ENCODE data around the gene SH2B3.
"Not testable (repeated sequence)": the region's sequence is repeated elsewhere in the genome, so short reads cannot be mapped to it uniquely, and the experiment has no call there.

SH2B3 gene

DNA sequence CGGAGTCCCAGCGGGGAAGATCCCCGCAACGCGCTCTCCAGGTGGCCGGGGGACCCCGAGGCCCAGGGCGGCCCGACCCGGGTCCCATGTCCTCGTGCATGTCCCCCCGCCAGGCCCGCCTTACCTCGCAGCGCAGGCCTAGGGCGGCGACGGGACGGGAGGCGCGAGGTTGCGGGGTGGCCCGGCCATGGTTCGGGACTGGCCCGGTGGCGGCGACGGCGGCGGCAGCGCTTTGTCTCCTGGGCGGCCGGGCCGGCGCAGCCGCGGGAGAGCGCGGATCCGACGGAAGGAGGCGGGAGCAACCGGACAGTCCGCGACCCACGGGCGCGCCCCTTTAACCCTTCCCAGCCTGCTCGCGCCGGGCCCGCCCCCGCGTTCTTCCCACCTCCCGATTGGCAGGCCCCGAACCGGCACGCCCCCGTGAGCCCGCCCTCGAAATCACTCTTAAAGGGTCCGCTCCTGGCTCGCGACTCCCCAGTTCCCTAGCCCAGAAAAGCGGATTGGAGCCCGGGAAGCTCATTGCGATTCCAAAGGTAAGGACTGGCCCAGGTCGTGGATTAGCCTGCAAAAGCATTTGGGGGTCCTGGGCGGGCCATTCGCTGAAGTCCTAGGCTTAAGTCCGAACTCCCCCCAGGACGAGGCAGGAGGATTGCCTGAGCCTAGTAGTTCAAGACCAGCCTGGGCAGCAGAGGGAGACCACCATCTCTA lies 36.8 kb upstream of the SH2B3 start, which contains the start of gene PHETA1:
PHETA1 (minus strand) TSS at position 308 of the 708 bp plus-strand sequence. CDS start 5,668 bp downstream, outside the sequence.
- Histone ChIP-seq H3K27me3 (replicated peaks; ENCODE audit: insufficient read depth, low read length) (no peaks in the 10 kb centered on the region), H3K4me2 (ENCODE audit: low read depth, low read length) (peak within 1 kb of the TSS; percentile 92), H3K79me2 (ENCODE audit: low read length) (no peaks in the 10 kb centered on the region), H4K20me1 (ENCODE audit: insufficient read depth, low read length) (no peaks in the 10 kb centered on the region), H3K9me2 (replicated peaks; ENCODE audit: insufficient read depth, low read length) (no peaks in the 10 kb centered on the region), H2AFZ (ENCODE audit: low read length) (peak within 1 kb of the TSS; percentile 63), H3K27ac (ENCODE audit: low read length) (no peak within 1 kb of the TSS), H3K36me3 (replicated peaks; ENCODE audit: insufficient read depth, low read length) (no peaks in the 10 kb centered on the region), H3K4me1 (ENCODE audit: low read length) (no peaks in the 10 kb centered on the region), H3F3A (ENCODE audit: insufficient read depth, low read length) (no peaks in the 10 kb centered on the region), H3K9ac (ENCODE audit: low read length) (peak within 1 kb of the TSS; percentile 44; the same call in 1 of the 2 replicates), H3K4me3 (ENCODE audit: low read length) (peak within 1 kb of the TSS; percentile 61), H3K9me3 (replicated peaks; ENCODE audit: insufficient read depth, low read length) (no peaks in the 10 kb centered on the region)
- TF ChIP-seq, protein P1, sequence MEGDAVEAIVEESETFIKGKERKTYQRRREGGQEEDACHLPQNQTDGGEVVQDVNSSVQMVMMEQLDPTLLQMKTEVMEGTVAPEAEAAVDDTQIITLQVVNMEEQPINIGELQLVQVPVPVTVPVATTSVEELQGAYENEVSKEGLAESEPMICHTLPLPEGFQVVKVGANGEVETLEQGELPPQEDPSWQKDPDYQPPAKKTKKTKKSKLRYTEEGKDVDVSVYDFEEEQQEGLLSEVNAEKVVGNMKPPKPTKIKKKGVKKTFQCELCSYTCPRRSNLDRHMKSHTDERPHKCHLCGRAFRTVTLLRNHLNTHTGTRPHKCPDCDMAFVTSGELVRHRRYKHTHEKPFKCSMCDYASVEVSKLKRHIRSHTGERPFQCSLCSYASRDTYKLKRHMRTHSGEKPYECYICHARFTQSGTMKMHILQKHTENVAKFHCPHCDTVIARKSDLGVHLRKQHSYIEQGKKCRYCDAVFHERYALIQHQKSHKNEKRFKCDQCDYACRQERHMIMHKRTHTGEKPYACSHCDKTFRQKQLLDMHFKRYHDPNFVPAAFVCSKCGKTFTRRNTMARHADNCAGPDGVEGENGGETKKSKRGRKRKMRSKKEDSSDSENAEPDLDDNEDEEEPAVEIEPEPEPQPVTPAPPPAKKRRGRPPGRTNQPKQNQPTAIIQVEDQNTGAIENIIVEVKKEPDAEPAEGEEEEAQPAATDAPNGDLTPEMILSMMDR (IDR thresholded peaks at IDR 0.05; ENCODE audit: low read length): no peak
- TF ChIP-seq EZH2phosphoT487 (IDR thresholded peaks at IDR 0.05; ENCODE audit: low read length): no peak
- TF ChIP-seq EZH2 (optimal IDR thresholded peaks at IDR 0.05; ENCODE audit: low read depth, low read length): no peak
- peak; percentile 72 for DNase-seq

GRCh38 chr12:111369496-111370220 lies 36.1 kb upstream of the SH2B3 start:
- Histone ChIP-seq H3K27ac (ENCODE audit: low read length) (no peak overlapping the region), H3K9ac (ENCODE audit: low read length) (no peak overlapping the region; the same call in 1 of the 2 replicates), H3K36me3 (replicated peaks; ENCODE audit: insufficient read depth, low read length) (no peaks in the 10 kb centered on the region), H3K9me2 (replicated peaks; ENCODE audit: insufficient read depth, low read length) (no peaks in the 10 kb centered on the region), H3K4me2 (ENCODE audit: low read depth, low read length) (peak overlapping the region; percentile 59; the same call in 1 of the 2 replicates), H3F3A (ENCODE audit: insufficient read depth, low read length) (no peaks in the 10 kb centered on the region), H2AFZ (ENCODE audit: low read length) (peak overlapping the region; percentile 58; the same call in 1 of the 2 replicates), H3K9me3 (replicated peaks; ENCODE audit: insufficient read depth, low read length) (no peaks in the 10 kb centered on the region), H3K79me2 (ENCODE audit: low read length) (no peaks in the 10 kb centered on the region), H4K20me1 (ENCODE audit: insufficient read depth, low read length) (no peaks in the 10 kb centered on the region), H3K27me3 (replicated peaks; ENCODE audit: insufficient read depth, low read length) (no peaks in the 10 kb centered on the region), H3K4me1 (ENCODE audit: low read length) (no peaks in the 10 kb centered on the region), H3K4me3 (ENCODE audit: low read length) (peak overlapping the region; percentile 61; the same call in 1 of the 2 replicates)
- no peak for DNase-seq
- no peak for TF ChIP-seq EZH2phosphoT487 (IDR thresholded peaks at IDR 0.05; ENCODE audit: low read length)
- TF ChIP-seq, protein P1 (IDR thresholded peaks at IDR 0.05; ENCODE audit: low read length): no peak

DNA sequence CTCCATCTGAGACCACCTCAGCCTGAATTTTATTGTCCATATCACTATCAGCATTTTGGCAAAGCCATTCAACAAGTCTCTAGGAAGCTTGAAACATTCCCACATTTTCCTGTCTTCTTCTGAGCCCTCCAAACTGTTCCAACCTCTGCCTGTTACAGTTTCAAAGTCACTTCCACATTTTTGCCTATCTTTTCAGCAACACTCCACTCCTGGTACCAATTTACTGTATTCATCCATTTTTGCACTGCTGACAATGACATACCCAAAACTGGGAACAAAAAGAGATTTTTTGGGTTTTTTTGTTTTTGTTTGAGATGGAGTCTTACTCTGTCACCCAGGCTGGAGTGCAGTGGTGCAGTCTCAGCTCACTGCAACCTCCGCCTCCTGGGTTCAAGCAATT lies 32.5 kb upstream of the SH2B3 start:
- H4K20me1 ChIP-seq (ENCODE audit: insufficient read depth, low read length); H3K9ac ChIP-seq (ENCODE audit: low read length); H3K4me1 ChIP-seq (ENCODE audit: low read length); H3K9me3 ChIP-seq (replicated peaks; ENCODE audit: insufficient read depth, low read length); H3K4me3 ChIP-seq (ENCODE audit: low read length); H2AFZ ChIP-seq (ENCODE audit: low read length); H3K27ac ChIP-seq (ENCODE audit: low read length); H3K36me3 ChIP-seq (replicated peaks; ENCODE audit: insufficient read depth, low read length); H3K4me2 ChIP-seq (ENCODE audit: low read depth, low read length); DNase-seq; H3K79me2 ChIP-seq (ENCODE audit: low read length); H3K9me2 ChIP-seq (replicated peaks; ENCODE audit: insufficient read depth, low read length); H3K27me3 ChIP-seq (replicated peaks; ENCODE audit: insufficient read depth, low read length); H3F3A ChIP-seq (ENCODE audit: insufficient read depth, low read length): not testable (repeated sequence)
